PFSK-1 (cell line): ENCODE results near the gene MPO.

ENCODE experiments used
- POLR2AphosphoS5 ChIP-seq: IDR thresholded peaks from 2 replicates; pipeline ENCODE4 v1.6.1; 2012; ENCODE audit warnings: low read depth, mild to moderate bottlenecking, control low read depth, low read length, moderate library complexity
- SIN3A ChIP-seq: IDR thresholded peaks from 2 replicates; pipeline ENCODE4 v1.6.1; 2012; ENCODE audit warnings: mild to moderate bottlenecking, low read length, moderate library complexity, borderline replicate concordance; ENCODE audit not compliant: insufficient read depth
- TF ChIP-seq, protein P1 (sequence below), 2 experiments: IDR thresholded peaks; 2 replicates each; pipeline versions ENCODE4 v1.6.1 to v1.8.0; 2011 to 2012; ENCODE audit warnings: low read depth in 2 of 2, low read length in 2 of 2, control low read depth in 1 of 2, inconsistent platforms in 1 of 2, mild to moderate bottlenecking in 1 of 2, moderate library complexity in 1 of 2; ENCODE audit not compliant: insufficient read depth in 1 of 2

DNA sequence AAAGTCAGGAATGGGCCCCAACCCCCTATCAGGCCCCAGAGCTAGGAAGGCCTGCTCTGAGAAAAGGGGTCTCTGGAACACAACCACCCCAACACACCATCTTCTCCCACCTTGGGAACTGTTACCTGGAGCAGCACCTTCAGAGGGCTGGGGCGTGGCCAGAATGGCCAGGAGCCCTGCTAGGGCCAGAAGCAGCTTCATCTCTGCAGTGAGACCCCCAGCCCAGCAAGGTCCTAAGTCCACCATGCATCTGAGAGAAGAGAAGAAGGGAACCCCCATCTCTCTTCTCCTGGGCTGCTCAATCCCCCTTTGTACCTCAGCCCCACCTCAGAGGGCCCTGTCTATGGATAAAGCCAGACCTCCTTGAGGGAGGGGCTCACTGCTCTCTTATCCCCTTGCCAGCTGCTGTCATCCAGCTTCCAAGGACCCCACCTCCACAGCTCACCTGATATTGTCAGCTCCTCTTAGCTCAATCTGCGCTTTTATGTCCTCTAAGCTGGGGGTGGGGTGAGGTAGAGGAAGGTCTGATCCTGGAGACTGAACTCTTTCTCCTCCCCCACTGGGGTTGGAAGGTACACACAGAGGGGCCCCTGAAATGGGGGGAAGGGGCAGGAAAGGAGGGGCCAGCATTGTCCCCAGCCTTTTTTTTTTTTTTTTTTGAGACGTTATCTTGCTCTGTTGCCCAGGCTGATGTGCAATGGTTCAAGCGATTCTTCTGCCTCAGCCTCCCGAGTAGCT lies at the start of gene MPO:
- TF ChIP-seq, protein P1, sequence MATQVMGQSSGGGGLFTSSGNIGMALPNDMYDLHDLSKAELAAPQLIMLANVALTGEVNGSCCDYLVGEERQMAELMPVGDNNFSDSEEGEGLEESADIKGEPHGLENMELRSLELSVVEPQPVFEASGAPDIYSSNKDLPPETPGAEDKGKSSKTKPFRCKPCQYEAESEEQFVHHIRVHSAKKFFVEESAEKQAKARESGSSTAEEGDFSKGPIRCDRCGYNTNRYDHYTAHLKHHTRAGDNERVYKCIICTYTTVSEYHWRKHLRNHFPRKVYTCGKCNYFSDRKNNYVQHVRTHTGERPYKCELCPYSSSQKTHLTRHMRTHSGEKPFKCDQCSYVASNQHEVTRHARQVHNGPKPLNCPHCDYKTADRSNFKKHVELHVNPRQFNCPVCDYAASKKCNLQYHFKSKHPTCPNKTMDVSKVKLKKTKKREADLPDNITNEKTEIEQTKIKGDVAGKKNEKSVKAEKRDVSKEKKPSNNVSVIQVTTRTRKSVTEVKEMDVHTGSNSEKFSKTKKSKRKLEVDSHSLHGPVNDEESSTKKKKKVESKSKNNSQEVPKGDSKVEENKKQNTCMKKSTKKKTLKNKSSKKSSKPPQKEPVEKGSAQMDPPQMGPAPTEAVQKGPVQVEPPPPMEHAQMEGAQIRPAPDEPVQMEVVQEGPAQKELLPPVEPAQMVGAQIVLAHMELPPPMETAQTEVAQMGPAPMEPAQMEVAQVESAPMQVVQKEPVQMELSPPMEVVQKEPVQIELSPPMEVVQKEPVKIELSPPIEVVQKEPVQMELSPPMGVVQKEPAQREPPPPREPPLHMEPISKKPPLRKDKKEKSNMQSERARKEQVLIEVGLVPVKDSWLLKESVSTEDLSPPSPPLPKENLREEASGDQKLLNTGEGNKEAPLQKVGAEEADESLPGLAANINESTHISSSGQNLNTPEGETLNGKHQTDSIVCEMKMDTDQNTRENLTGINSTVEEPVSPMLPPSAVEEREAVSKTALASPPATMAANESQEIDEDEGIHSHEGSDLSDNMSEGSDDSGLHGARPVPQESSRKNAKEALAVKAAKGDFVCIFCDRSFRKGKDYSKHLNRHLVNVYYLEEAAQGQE (IDR thresholded peaks at IDR 0.05; ENCODE audit: insufficient read depth in 1 of 2, low read depth in 2 of 2, low read length in 2 of 2) = no peak
- no peak for TF ChIP-seq SIN3A
- TF ChIP-seq POLR2AphosphoS5 = no peak
